Calu3 (cell line): ENCODE results near the gene PRG3. TPM values are rescaled to one million over a fixed set of nuclear protein-coding genes. Genes with fewer than 3 reads are reported as not detected.

ENCODE experiments used
- BruUV-seq: library from RNA; stranded (reverse); fragments of 400-500 nt; replicated peaks from 2 replicates; lab custom pipeline; 2021; lab: Mats Ljungman, UMichigan
- CTCF ChIA-PET: fragments of 300-600 bp; sonication (Branson Sonifier 250); formaldehyde crosslinking; loops from one replicate; lab custom pipeline; 2022; ENCODE audit warnings: antibody characterized with exemption; lab: Charles Lee
- DNase-seq: peaks from one replicate; pipeline ENCODE4 v3.0.0; 2022
- H3K27ac Mint-ChIP-seq: one replicate; pipeline ENCODE4 v1.8.0; 2022; ENCODE audit warnings: mixed read lengths; ENCODE audit not compliant: unreplicated experiment
- H3K27me3 Mint-ChIP-seq: one replicate; pipeline ENCODE4 v1.8.0; 2022; ENCODE audit warnings: mixed read lengths; ENCODE audit not compliant: unreplicated experiment
- H3K36me3 Mint-ChIP-seq: one replicate; pipeline ENCODE4 v1.8.0; 2022; ENCODE audit warnings: mild to moderate bottlenecking, moderate library complexity, mixed read lengths; ENCODE audit not compliant: insufficient read depth, unreplicated experiment
- H3K4me1 Mint-ChIP-seq: one replicate; pipeline ENCODE4 v1.8.0; 2022; ENCODE audit warnings: mild to moderate bottlenecking, low read depth, mixed read lengths; ENCODE audit not compliant: unreplicated experiment
- H3K4me3 Mint-ChIP-seq: one replicate; pipeline ENCODE4 v1.8.0; 2022; ENCODE audit warnings: mild to moderate bottlenecking, low read depth, moderate library complexity, mixed read lengths; ENCODE audit not compliant: unreplicated experiment
- H3K9me3 Mint-ChIP-seq: one replicate; pipeline ENCODE4 v1.8.0; 2022; ENCODE audit warnings: low read depth, mixed read lengths; ENCODE audit not compliant: unreplicated experiment
- intact Hi-C: fragments of 100-400 bp; cut with micrococcal nuclease; formaldehyde crosslinking; loops from one replicate; pipeline ENCODE4 v1.10.0; 2022; ENCODE audit not compliant: unreplicated experiment
- total RNA-seq: library from RNA; stranded (reverse); gene quantifications from 2 replicates; pipeline ENCODE4 v1.2.3, GENCODE V29; 2022
- TF ChIP-seq, protein P1 (sequence below): fragments of 200-600 bp; IDR thresholded peaks from one replicate; pipeline ENCODE4 v1.8.0; 2022; ENCODE audit warnings: antibody characterized with exemption; ENCODE audit not compliant: unreplicated experiment

Gene PRG3
- total RNA-seq, 1 experiment from 2014 or later = not detected

DNA sequence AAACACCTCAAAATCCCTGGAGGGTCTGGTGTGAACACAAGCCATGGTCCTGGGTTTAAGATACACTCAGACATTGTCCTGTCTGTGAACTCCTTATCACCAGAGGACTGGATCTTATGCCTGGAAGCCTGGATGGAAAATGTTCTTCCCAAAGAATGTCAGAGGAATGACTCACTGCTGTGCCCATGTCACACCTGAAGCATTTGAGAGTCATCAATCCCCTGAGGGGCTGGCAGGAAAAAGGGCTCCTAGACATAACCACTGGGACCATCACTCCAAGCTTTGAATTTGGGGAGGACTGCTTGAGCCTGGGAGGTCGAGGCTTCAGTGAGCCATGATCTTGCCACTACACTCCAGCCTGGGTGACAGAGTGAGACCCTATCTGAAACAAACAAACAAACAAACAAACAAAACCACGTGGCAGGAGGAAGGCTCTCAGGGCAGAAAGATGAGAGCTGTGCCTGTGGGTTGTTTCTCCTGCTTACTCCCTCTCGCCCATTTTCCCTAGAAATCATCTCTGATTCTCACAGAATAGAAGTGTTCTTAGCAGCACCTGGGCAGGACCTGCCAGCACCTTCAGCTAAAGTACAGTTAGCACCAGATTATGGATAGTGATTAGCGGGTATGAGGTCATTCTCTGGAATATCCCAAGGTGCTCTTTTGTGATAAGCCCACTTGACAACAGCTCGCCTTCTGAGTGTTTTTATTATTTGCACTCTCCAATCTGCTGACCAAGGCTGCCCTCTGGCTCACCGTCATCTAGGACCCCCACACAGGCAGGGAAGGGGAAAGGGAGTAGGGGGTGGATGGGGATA lies 21.4 kb upstream of the PRG3 start:
- CTCF ChIA-PET = no interaction called here
- intact Hi-C loops = no loop called here
- Mint-ChIP-seq H3K4me1 (peaks cover 20% of the 10 kb centered on the region), H3K27me3 (no peaks in the 10 kb centered on the region), H3K36me3 (peaks cover 15% of the 10 kb centered on the region), H3K4me3 (no peak overlapping the region), H3K9me3 (no peaks in the 10 kb centered on the region), H3K27ac (no peak overlapping the region)
- no peak for DNase-seq
- TF ChIP-seq, protein P1, sequence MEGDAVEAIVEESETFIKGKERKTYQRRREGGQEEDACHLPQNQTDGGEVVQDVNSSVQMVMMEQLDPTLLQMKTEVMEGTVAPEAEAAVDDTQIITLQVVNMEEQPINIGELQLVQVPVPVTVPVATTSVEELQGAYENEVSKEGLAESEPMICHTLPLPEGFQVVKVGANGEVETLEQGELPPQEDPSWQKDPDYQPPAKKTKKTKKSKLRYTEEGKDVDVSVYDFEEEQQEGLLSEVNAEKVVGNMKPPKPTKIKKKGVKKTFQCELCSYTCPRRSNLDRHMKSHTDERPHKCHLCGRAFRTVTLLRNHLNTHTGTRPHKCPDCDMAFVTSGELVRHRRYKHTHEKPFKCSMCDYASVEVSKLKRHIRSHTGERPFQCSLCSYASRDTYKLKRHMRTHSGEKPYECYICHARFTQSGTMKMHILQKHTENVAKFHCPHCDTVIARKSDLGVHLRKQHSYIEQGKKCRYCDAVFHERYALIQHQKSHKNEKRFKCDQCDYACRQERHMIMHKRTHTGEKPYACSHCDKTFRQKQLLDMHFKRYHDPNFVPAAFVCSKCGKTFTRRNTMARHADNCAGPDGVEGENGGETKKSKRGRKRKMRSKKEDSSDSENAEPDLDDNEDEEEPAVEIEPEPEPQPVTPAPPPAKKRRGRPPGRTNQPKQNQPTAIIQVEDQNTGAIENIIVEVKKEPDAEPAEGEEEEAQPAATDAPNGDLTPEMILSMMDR = no peak
- no TSS peak for BruUV-seq

DNA sequence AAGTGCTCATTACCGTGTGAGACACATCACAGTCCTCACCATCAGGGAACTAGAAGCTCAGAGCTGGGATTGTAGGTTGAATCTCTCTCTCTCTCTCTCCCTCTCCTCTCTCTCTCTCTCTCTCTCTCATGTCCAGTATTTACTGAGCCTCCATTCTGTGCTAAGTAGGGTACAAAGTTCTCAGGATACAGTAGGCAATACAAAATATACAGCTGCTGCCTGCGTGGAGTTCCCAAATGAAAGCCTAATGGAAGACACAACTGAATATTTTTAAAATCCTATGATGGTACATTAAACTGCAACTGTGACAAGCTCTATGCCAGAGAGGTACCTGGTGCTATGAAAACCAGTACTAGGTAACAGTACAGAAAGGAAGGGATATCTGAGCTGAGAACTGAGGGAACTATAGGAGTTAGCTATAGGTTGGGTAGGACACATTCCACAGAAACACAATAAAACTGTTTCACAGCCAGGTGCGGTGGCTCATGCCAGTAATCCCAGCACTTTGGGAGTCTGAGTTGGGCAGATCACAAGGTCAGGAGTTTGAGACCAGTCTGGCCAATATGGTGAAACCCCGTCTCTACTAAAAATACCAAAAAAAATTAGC lies 19.1 kb upstream of the PRG3 start:
- H3K4me3 Mint-ChIP-seq = no peak overlapping the region
- TF ChIP-seq, protein P1 = no peak
- intact Hi-C loops = no loop called here
- no TSS peak for BruUV-seq
- no peaks in the 10 kb centered on the region for H3K9me3 Mint-ChIP-seq
- no peaks in the 10 kb centered on the region for H3K4me1 Mint-ChIP-seq
- no peak for DNase-seq
- H3K27me3 Mint-ChIP-seq = no peaks in the 10 kb centered on the region
- no peak overlapping the region for H3K27ac Mint-ChIP-seq
- CTCF ChIA-PET = interaction anchor here (0.6 kb wide), 1 partner anchor 37 kb away, joined by 3 read pairs; no protein-coding TSS in a partner anchor
- H3K36me3 Mint-ChIP-seq = peaks cover 5% of the 10 kb centered on the region

DNA sequence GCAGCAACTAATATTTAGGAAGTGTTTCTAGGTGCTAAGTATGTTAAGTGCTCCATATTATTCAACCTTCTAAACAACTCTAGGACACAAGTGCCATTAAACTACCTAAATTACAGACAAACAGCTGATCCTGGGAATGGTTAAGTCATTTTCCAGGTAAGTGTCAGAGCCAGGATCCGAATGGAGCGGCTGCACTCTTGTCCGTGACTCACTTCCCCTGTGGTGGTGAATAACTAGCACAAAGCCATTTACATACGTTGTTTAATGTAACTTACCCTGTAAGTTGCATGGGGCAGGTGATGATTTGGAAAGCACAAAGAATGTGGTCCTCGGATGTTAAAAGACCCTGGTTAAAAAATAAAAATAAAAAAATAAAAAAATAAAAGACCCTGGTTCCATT lies 18.3 kb upstream of the PRG3 start:
- BruUV-seq = no TSS peak
- intact Hi-C loops = no loop called here
- DNase-seq = no peak
- Mint-ChIP-seq H3K4me1 (no peaks in the 10 kb centered on the region), H3K4me3 (no peak overlapping the region), H3K27ac (no peak overlapping the region), H3K9me3 (no peaks in the 10 kb centered on the region), H3K36me3 (peaks cover 5% of the 10 kb centered on the region), H3K27me3 (no peaks in the 10 kb centered on the region)
- CTCF ChIA-PET = interaction anchor here (0.6 kb wide), 1 partner anchor 36 kb away, joined by 3 read pairs; no protein-coding TSS in a partner anchor
- TF ChIP-seq, protein P1 = no peak

- H3K4me3 Mint-ChIP-seq = no peak overlapping the region
- no peaks in the 10 kb centered on the region for H3K36me3 Mint-ChIP-seq
- DNase-seq = no peak
- no peak overlapping the region for H3K27ac Mint-ChIP-seq
- BruUV-seq = no TSS peak
- H3K4me1 Mint-ChIP-seq = no peaks in the 10 kb centered on the region
- CTCF ChIA-PET = interaction anchor here (0.6 kb wide), 1 partner anchor 49 kb away, joined by 4 read pairs; no protein-coding TSS in a partner anchor
- intact Hi-C loops = no loop called here
- H3K9me3 Mint-ChIP-seq = no peaks in the 10 kb centered on the region
- TF ChIP-seq, protein P1 = no peak
- H3K27me3 Mint-ChIP-seq = peaks cover 7% of the 10 kb centered on the region
These were observed 16.5 kb upstream of the PRG3 start for GRCh38 chr11:57397394-57397990.
